ACC112 (cell line): ENCODE measurements around the gene NAV2.

Experiments used
- H2AFZ ChIP-seq: fragments of 200-600 bp; sonication (generic); one replicate; pipeline ENCODE4 v1.6.0; 2017; ENCODE audit warnings: antibody characterized with exemption, low read length; ENCODE audit not compliant: unreplicated experiment
- H3K27ac ChIP-seq: fragments of 200-600 bp; sonication (generic); 2 replicates; pipeline ENCODE4 v1.5.1; 2014; ENCODE audit warnings: low read depth, mild to moderate bottlenecking, antibody characterized with exemption, low read length, moderate library complexity
- H3K27me3 ChIP-seq: fragments of 200-600 bp; sonication (generic); 2 replicates; pipeline ENCODE4 v1.6.1; 2014; ENCODE audit warnings: mild to moderate bottlenecking, antibody characterized with exemption, low read length, moderate library complexity, mixed read lengths; ENCODE audit not compliant: insufficient read depth
- H3K36me3 ChIP-seq: fragments of 200-600 bp; sonication (generic); 2 replicates; pipeline ENCODE4 v1.6.1; 2016; ENCODE audit warnings: mild to moderate bottlenecking, antibody characterized with exemption, low read length, moderate library complexity, mixed read lengths; ENCODE audit not compliant: insufficient read depth
- H3K4me1 ChIP-seq: fragments of 200-600 bp; sonication (generic); one replicate; pipeline ENCODE4 v1.6.1; 2016; ENCODE audit warnings: low read length, mixed read lengths; ENCODE audit not compliant: insufficient read depth, unreplicated experiment, control insufficient read depth
- H3K4me3 ChIP-seq: fragments of 200-600 bp; sonication (generic); 2 replicates; pipeline ENCODE4 v1.5.1; 2014; ENCODE audit warnings: mild to moderate bottlenecking, low read depth, low read length
- H3K79me2 ChIP-seq: fragments of 200-600 bp; sonication (generic); one replicate; pipeline ENCODE4 v1.6.0; 2016; ENCODE audit warnings: low read length; ENCODE audit not compliant: control insufficient read depth, unreplicated experiment, insufficient read depth

The NAV2 gene

DNA sequence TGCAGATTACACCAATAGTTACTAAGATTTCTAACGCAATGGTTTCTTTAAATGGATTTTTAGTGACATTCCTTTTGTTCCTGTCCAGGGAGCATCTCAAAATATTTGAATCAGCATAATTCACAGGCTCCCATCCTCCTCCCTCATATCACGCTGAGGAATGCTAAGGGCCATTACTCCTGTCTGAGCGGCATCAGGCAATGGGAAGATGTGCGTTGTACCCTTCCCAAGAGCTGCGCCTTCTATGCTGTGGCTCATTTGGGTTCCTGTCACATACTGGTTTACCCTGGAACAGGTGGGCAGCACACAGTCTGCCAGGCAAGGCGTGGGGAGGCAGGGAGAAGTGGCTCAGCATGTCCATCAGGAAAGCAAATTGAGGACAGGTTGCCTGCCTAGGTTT is 325.8 kb downstream of the NAV2 start:
- no peak overlapping the region for H2AFZ ChIP-seq
- H3K27me3 ChIP-seq: no peaks in the 10 kb centered on the region
- peaks cover 28% of the 10 kb centered on the region for H3K79me2 ChIP-seq
- peaks cover 36% of the 10 kb centered on the region for H3K36me3 ChIP-seq
- H3K27ac ChIP-seq: no peak overlapping the region
- H3K4me3 ChIP-seq: no peak overlapping the region
- peaks cover 32% of the 10 kb centered on the region for H3K4me1 ChIP-seq

DNA sequence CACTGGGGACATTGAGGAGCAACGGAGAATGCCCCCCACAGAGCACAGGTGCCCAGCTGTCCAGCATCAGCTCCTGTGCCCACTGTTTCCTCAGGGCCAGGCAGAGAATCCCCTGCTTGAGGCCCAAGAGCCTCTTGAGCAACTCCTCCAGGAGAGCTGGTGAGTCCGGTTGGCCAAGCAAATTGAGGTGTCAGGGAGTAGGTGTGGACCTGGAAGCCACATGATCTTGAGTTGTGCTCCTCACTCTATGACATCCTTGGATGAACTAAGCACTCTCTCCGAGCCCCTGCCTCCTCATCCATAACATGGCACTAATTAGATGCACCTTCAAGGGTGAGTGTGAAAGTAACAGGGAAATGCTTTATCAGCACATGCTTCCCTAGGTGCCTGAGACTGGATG is 326.3 kb downstream of the NAV2 start:
- Histone ChIP-seq H3K4me1 (peaks cover 32% of the 10 kb centered on the region), H3K79me2 (peaks cover 23% of the 10 kb centered on the region), H3K4me3 (no peak overlapping the region), H3K27me3 (no peaks in the 10 kb centered on the region), H2AFZ (no peak overlapping the region), H3K27ac (no peak overlapping the region), H3K36me3 (peaks cover 38% of the 10 kb centered on the region)

DNA sequence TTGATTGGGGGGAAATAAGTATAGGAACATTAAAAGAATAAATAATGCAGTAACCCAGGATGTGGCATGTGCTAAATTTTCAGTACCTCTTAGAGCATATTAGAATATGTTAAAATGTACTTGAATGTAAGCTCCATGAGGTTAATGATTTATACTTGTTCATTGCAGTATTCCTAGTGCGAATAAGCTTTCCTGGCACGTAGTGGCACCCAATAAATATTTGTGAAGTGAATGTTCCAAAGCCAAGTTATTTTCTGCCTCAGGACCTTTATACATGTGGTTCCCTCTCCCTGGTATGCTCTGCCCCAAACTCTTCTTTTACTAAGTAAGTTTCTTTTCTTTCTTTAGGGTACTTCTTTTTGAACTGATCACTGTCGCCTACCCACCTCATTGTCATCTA is 328.9 kb downstream of the NAV2 start:
- peaks cover 23% of the 10 kb centered on the region for H3K79me2 ChIP-seq
- no peaks in the 10 kb centered on the region for H3K27me3 ChIP-seq
- no peak overlapping the region for H3K4me3 ChIP-seq
- peaks cover 12% of the 10 kb centered on the region for H3K4me1 ChIP-seq
- H2AFZ ChIP-seq: no peak overlapping the region
- peak overlapping the region; percentile 53; the same call in 1 of the 2 replicates for H3K27ac ChIP-seq
- peaks cover 51% of the 10 kb centered on the region for H3K36me3 ChIP-seq

DNA sequence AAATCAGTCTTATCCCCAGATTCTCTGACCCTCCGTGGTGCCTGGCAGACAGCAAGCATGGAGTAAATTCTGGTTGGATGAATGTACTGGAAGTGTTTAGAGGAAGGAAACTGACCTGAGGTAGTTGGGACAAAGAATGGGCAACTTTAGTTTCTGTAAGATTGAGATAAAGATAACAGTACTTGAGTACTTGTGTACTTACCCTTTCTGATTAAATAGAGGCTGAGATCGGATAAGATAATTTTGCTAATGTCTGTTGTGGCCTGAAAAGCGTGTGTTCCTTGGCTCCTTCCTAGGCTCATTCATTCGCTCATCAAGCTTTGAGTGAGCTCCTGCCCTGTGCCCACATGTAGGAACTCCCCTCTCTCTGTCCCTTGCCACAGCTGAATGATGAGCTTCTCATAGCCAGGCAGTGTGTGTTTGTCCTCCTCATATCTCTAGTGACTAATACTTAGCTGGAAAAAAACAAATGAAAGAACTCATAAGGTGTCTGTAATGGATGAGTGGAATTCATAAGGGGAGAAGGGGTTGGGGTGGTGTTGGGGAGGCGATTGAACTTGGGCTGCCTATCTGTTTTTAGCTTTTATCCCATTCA is 329.5 kb downstream of the NAV2 start:
- no peaks in the 10 kb centered on the region for H3K27me3 ChIP-seq
- H2AFZ ChIP-seq: no peak overlapping the region
- H3K36me3 ChIP-seq: peaks cover 52% of the 10 kb centered on the region
- H3K27ac ChIP-seq: peak overlapping the region; percentile 53; the same call in 1 of the 2 replicates
- H3K4me3 ChIP-seq: no peak overlapping the region
- H3K4me1 ChIP-seq: peaks cover 7% of the 10 kb centered on the region
- peaks cover 23% of the 10 kb centered on the region for H3K79me2 ChIP-seq

DNA sequence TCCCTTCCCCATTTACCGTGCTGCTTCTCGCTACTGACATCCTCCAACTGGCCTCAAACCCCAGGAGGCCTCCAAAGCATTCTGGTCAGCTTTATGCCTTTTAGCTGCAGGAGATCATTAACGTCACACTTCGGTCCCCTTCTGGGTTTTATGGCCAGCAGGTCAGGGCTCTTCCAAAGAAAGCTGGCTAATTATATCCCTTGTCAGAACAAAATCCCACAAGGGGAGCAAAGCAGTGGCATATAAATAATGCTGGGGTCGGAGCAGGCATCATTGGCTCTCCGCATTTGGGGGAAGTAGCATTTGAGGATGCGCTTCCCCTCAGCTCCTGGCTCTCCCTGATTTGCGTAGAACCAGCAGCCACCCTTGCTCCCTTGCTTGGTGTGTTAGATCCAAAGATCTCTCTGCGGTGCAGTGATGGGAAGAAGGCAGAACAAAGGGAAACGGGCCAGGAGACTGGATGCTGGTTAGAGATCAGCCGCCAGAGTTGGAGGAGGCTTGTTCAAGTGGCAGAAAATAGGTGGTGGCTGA is 330.2 kb downstream of the NAV2 start:
- Histone ChIP-seq H3K27me3 (no peaks in the 10 kb centered on the region), H3K4me1 (peaks cover 7% of the 10 kb centered on the region), H3K4me3 (no peak overlapping the region), H2AFZ (no peak overlapping the region), H3K27ac (0 out of 2 replicates have a peak overlapping the region, but pooled peaks have one; percentile 53), H3K79me2 (peaks cover 20% of the 10 kb centered on the region), H3K36me3 (peaks cover 53% of the 10 kb centered on the region)

DNA sequence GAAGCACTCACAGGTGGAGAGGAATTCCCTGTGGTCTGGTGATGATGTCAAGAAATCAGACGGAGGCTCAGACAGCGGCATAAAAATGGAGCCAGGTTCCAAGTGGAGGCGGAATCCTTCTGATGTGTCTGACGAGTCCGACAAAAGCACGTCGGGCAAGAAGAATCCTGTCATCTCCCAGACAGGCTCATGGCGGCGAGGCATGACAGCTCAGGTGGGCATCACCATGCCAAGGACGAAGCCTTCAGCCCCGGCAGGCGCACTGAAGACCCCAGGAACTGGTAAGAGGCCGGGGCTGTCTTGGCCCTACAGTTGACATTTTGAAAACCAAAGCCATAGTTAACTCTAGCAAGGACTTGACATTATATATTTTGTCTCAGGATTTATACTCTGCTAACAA is 331.4 kb downstream of the NAV2 start:
- Histone ChIP-seq H3K4me3 (no peak overlapping the region), H2AFZ (no peak overlapping the region), H3K79me2 (peaks cover 16% of the 10 kb centered on the region), H3K27ac (no peak overlapping the region), H3K36me3 (peaks cover 52% of the 10 kb centered on the region), H3K4me1 (peaks cover 7% of the 10 kb centered on the region), H3K27me3 (no peaks in the 10 kb centered on the region)

DNA sequence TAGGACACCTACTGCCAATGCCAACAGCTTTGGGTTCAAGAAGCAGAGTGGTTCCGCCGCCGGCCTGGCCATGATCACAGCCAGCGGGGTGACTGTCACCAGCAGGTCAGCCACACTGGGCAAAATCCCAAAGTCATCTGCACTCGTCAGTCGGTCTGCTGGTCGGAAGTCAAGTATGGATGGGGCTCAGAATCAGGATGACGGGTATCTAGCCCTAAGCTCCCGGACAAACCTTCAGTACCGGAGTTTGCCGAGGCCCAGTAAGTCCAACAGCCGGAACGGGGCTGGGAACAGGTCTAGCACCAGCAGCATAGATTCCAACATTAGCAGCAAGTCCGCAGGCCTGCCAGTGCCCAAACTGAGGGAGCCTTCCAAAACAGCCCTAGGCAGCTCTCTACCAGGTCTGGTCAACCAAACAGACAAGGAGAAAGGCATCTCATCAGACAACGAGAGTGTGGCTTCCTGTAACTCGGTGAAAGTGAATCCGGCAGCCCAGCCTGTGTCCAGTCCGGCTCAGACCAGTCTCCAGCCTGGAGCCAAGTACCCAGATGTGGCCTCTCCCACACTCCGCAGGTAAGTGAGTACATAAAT is 332.6 kb downstream of the NAV2 start:
- H3K79me2 ChIP-seq: peaks cover 11% of the 10 kb centered on the region
- no peak overlapping the region for H3K27ac ChIP-seq
- H2AFZ ChIP-seq: no peak overlapping the region
- H3K4me3 ChIP-seq: no peak overlapping the region
- no peaks in the 10 kb centered on the region for H3K27me3 ChIP-seq
- peaks cover 49% of the 10 kb centered on the region for H3K36me3 ChIP-seq
- peaks cover 7% of the 10 kb centered on the region for H3K4me1 ChIP-seq

DNA sequence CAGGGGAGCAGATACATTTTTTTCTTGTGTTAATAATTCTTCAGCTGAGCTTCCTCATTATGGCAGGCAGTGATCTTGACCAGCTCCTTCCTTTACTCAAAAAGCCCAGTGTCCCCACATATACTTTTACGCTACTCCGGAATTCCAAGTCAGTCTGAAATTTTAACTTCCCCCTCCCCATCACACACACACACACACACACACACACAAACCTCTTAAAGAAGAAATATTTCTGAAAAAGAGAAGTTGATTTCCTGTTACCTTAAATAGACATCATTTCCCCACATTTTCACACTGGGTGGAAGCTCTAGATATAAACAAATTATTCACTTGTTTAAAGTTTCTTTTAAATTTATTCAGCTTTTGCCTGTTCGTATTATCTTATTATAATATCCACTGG is 333.8 kb downstream of the NAV2 start:
- no peaks in the 10 kb centered on the region for H3K27me3 ChIP-seq
- no peak overlapping the region for H2AFZ ChIP-seq
- peaks cover 7% of the 10 kb centered on the region for H3K4me1 ChIP-seq
- no peak overlapping the region for H3K4me3 ChIP-seq
- H3K36me3 ChIP-seq: peaks cover 48% of the 10 kb centered on the region; the same call in 1 of the 2 replicates
- H3K27ac ChIP-seq: no peak overlapping the region
- peaks cover 10% of the 10 kb centered on the region for H3K79me2 ChIP-seq

DNA sequence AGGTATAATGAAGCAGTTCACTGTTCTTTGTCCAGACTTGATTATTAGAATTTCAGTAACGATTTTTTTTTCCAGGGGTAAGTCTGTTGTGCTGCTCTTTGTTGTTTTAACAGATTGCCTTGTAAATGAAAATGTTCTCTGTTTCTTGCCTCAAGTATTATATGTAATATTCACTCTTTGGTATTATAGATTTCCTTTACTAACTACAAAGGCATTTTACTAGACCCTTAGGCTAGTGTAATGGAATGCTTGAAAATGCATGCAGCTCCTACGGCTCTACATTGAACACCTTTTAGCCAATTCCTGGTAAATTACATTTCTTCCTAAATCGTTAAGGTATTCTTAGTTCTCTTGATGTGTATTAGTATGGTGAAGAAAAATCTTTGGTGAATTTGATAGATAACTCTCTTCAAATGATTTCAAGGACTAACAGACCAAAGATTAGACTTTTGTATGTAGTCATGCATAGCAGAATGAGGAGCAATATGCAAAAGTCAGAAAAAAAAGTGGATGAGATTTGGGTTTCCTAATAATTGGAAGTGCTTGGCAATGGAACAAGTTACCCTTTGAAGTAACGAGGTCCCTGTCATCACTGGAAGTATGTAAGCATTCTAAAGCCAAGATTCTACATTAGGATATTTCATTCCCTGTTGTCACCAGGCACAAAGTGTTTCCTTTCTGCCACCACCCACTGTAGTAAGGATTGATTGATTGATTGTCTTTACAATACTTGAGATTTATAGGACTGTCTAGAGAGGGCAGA is 334.6 kb downstream of the NAV2 start:
- no peak overlapping the region for H2AFZ ChIP-seq
- H3K4me1 ChIP-seq: no peaks in the 10 kb centered on the region
- H3K36me3 ChIP-seq: peaks cover 52% of the 10 kb centered on the region; the same call in 1 of the 2 replicates

DNA sequence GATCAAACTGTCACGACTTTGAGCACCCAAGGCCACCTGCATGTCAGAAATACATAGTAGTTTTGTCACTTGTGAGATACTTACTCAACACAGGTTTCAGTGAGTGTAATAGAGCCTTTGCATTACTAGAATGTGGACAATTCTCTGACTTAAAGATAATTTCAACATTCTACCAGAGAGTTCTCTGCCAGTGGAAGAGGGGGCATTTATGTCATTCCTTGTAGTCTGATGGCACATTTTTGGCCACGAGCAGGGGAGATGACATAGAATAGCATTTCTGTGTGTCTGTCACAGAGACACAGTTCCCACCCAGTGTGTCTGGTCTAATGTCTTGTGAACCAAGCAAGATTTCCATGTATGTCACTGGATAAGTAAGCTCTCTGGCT is 335.1 kb downstream of the NAV2 start:
- Histone ChIP-seq H3K27me3 (no peaks in the 10 kb centered on the region), H2AFZ (no peak overlapping the region), H3K36me3 (peaks cover 55% of the 10 kb centered on the region; the same call in 1 of the 2 replicates), H3K4me3 (no peak overlapping the region), H3K79me2 (peaks cover 7% of the 10 kb centered on the region), H3K27ac (no peak overlapping the region), H3K4me1 (no peaks in the 10 kb centered on the region)

More for the DNA sequence above, 334.6 kb downstream of the NAV2 start:
- Histone ChIP-seq H3K4me3 (no peak overlapping the region), H3K27me3 (no peaks in the 10 kb centered on the region), H3K79me2 (peaks cover 7% of the 10 kb centered on the region), H3K27ac (no peak overlapping the region)
